SKM-1 (cell line): Measurements from ENCODE around the gene TAC4.

Experiments
- DNase-seq: peaks from one replicate; lab custom pipeline; 2025; ENCODE audit not compliant: unreplicated experiment; lab: John Stamatoyannopoulos, UW

TAC4 gene

GRCh38 chr17:49873466-49873865, 25.6 kb upstream of the TAC4 start:
- no peak for DNase-seq

GRCh38 chr17:49872754-49873377, 25.0 kb upstream of the TAC4 start:
- no peak for DNase-seq

- no peak for DNase-seq
These were observed 23.3 kb upstream of the TAC4 start for GRCh38 chr17:49871211-49871610.

- DNase-seq, result no peak
These were observed 22.4 kb upstream of the TAC4 start for GRCh38 chr17:49870298-49870697.

- no peak for DNase-seq
These were observed 21.1 kb upstream of the TAC4 start for GRCh38 chr17:49869038-49869374.

- no peak for DNase-seq
These were observed 19.1 kb upstream of the TAC4 start for GRCh38 chr17:49866882-49867413.

- DNase-seq, result no peak
These were observed 18.1 kb upstream of the TAC4 start for GRCh38 chr17:49866019-49866380.

GRCh38 chr17:49862781-49863331, 15.0 kb upstream of the TAC4 start:
- no peak for DNase-seq

- DNase-seq, result no peak
These were observed 13.4 kb upstream of the TAC4 start for GRCh38 chr17:49861150-49861884.

- DNase-seq, result no peak
These were observed 12.4 kb upstream of the TAC4 start for GRCh38 chr17:49859991-49860953.

GRCh38 chr17:49858796-49859195, 10.9 kb upstream of the TAC4 start:
- no peak for DNase-seq

GRCh38 chr17:49854126-49854525, 6.3 kb upstream of the TAC4 start:
- DNase-seq, result no peak

GRCh38 chr17:49853470-49854015, 5.7 kb upstream of the TAC4 start:
- no peak for DNase-seq

GRCh38 chr17:49851387-49852291, 3.8 kb upstream of the TAC4 start:
- DNase-seq, result peak; percentile 55

- DNase-seq, result no peak
These were observed 3.0 kb upstream of the TAC4 start for GRCh38 chr17:49850772-49851386.

- no peak for DNase-seq
These were observed 2.3 kb upstream of the TAC4 start for GRCh38 chr17:49850218-49850610.

GRCh38 chr17:49848739-49849138, 870 bp upstream of the TAC4 start:
- DNase-seq, result no peak

- no peak for DNase-seq
These were observed 744 bp downstream of the TAC4 start for GRCh38 chr17:49846938-49847712.

- no peak for DNase-seq
These were observed 2.5 kb downstream of the TAC4 start for GRCh38 chr17:49845321-49845720.
